GM18909 (cell line): Measurements from ENCODE around the gene MAP7D3.
"Not testable (repeated sequence)": the region's sequence is repeated elsewhere in the genome, so short reads cannot be mapped to it uniquely, and the experiment has no call there.

Source experiments
- ATAC-seq: cut with Tn5 transposase; IDR thresholded peaks from one replicate; pipeline ENCODE4 v1.9.1; 2021; ENCODE audit warnings: mild to moderate bottlenecking; ENCODE audit not compliant: unreplicated experiment, poor library complexity

MAP7D3 gene

DNA sequence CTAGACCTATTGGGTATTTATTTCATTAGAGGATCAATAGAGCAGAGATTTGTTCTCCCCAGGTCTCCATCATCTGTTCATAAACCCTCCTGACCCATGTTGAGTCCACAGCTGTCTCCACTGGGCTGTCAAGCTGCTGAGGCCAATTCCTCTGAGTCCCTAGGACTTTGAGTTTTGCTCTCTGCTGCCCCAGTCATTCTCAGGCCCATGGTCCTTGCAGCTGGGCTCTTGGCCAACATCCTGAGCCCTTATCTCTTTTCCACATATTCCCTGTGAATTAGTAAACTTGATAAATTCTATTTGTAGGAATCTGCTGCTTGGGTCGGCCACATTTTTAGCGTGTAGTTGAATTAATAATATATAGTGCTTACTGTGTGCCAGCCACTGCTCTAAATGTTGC, 62.0 kb downstream of the MAP7D3 start:
- no peak for ATAC-seq

DNA sequence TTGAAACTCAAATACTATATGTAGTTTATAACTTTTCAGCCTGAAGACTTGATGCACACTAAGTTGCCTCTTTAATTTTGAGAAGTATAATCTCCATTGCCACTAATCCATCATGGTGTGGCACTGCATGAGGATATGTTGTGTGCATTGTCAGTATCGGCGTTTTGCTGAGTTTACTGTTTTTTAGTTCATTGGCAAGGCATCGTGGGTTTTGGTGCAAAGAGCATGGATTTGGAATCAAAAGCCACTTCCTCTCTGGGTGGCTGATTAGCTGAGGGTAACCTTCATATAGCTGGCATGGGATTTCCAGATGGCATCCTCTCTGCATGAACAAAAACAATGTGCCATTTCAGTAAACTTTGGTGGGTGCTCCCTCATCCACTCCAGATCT, 65.2 kb downstream of the MAP7D3 start:
- no peak for ATAC-seq

DNA sequence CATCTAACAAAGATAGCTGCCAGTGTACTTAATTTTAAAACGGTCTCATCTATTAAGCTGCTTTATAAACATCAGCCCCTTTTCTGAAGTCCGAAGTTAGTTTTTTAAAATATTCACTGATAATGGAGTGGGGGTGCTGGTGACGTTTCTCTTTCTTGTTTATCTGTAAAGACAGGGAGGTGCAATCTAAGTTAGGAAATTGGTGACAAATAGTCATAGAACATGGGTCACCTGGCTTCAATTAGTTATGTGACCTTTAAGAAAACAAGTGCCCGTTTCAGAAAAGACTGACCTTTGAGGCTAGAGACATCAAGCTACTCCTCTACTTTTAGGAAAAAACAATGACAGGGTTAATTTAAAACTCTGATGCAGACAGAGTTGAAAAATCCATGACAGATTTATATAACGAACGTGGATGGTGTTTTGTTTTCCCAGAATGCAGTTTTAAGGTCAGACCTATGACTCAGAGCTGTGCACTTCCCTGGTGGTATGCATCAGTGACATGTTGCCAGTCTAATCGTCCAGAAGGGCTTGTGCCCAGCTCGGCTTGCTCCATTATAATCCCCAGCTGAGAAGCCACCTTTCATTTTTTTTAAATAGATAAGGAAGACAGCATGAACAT, 65.7 kb downstream of the MAP7D3 start:
- no peak for ATAC-seq

DNA sequence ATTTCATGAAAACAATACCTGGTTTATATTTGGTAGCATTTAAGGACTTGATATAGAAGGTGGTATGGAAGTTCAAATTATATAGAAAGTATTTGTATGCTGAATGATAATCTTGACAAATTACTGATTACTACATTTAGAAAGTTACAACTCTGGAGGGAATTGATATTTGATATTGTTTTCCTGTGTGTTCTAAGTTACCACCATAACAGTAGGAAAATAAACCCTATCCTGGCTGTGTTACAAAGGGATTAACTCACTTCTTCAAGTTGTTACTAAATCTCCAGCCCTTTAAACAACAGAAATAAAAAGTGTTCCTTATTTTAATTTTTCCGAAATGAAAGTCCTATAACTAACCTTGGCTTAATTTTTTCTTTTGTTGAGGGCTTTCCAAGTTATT, 67.3 kb downstream of the MAP7D3 start:
- ATAC-seq: no peak

DNA sequence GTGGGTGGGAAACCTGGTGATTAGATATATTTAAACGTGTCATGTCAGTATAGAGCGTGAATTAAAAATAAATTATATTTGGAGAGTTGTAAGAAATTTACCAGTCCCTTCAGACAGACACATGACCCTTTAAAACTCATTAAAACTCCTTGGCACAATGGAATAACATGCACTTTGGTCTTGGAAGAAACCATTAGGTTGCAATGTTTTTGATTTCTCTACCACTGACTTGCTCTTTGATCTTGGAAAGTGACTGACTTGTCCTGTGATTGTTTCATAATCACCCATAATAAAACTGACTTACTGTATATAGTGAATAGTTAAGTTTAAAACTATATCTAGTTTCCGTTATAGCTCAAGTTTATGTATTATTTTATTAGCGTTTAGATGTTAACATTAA, 68.0 kb downstream of the MAP7D3 start:
- ATAC-seq: no peak

DNA sequence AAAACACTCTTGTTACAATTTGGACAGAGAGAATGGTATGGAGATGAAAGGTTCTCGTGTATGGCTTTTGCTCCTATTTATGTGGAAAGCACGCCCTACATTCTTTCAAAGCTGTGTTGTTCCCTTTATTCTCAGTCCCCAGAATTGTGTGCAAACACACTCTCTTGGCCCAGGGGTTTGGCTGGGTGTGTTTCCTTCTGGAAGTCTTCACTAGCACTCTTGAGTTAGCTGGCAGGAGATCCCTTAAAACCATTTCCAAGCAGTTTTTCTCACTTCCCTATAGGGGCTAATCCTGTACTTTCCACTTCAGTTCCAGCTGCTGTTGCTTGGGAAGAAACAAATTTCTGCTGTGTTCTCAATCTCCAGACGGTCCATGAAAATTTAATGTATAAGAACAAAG, 68.8 kb downstream of the MAP7D3 start:
- no peak for ATAC-seq

DNA sequence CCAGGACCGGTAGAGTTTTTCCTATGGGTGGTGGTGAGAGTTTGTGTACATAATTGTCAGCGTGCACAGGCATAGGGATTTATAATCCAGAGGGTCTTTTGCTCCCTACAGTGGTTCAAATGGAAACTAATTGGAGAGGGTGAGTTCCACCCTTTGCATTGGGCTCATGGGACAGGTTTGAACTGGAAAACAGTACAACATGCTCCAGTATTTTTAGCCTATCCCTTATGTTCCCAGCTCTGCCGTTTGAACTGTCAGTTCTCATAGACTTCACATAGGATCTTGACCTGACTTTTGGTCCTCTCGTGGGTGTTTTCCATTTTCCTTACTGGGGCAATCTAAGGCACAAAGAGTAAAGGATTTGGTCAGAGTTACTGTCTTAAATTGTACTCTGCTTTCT, 72.1 kb downstream of the MAP7D3 start:
- ATAC-seq: no peak

DNA sequence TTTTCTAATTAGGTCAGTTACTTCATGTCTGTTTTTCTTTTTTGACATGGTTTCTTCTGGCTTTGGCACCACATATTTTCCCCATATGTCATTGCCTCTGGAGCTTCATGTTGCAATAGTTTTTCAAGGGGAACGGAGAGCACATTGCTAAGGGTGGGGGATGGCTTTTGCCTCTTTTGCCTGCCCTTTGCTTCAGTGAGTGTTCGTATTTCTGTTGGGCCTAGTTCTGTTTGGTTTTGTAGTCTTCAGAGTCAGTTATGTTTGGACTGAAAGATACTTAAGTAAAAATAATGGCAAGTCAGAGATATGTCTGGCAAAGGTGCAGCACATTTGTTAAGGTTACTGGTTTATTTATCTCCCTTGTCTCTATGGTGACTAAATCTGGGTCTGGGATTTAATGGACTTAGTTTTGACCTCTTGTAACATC, 74.8 kb downstream of the MAP7D3 start:
- no peak for ATAC-seq

DNA sequence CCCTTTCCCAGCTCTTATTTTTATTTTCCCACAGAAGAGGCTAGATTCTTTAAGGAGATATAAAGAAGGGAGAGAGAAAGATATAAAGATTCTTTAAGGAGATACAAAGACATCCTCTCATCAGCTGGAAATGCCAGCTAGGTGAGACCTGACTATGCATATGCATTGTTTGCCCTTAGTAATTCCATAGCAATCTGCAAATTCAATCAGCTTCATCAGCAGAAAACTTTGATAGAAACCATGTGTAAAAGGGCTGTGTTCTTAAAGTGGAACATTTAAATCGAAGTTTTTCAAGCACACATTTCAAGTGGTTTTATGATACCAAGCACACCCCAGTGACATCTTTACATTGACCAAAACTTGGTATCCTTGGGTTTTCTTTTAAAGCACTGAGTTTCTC, 79.8 kb downstream of the MAP7D3 start:
- ATAC-seq: no peak

DNA sequence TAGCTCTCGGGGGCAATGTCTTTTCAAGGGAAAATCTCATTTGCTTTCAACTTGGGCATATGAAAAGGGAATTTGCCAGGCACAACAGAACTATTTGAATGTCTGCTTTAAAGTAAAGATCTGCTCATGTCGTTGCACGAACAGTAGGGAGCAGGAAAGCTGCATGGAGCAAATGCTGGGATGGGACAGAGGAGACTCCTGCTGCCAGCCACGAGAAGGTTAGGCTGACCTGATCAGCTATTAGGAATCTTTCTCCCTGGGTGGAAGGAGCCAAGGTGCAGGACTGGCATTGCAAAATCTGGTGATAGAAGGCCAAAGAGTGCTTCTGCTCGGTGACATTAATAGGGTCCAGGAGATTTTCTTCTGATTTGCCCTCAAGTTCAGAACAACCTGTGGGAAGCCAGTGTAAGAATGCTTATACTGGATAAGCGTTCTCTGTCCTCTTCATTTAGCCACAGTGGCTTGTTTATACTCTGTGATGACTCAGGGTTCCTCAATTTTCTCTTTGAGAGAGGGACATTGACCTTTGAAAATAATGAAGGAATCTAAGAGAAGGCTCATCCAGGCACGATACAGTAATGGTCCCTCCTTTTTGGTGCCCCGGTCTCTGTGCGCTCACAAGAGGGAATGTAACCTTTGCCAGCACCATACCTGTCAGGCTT, 80.9 kb downstream of the MAP7D3 start:
- ATAC-seq: no peak

DNA sequence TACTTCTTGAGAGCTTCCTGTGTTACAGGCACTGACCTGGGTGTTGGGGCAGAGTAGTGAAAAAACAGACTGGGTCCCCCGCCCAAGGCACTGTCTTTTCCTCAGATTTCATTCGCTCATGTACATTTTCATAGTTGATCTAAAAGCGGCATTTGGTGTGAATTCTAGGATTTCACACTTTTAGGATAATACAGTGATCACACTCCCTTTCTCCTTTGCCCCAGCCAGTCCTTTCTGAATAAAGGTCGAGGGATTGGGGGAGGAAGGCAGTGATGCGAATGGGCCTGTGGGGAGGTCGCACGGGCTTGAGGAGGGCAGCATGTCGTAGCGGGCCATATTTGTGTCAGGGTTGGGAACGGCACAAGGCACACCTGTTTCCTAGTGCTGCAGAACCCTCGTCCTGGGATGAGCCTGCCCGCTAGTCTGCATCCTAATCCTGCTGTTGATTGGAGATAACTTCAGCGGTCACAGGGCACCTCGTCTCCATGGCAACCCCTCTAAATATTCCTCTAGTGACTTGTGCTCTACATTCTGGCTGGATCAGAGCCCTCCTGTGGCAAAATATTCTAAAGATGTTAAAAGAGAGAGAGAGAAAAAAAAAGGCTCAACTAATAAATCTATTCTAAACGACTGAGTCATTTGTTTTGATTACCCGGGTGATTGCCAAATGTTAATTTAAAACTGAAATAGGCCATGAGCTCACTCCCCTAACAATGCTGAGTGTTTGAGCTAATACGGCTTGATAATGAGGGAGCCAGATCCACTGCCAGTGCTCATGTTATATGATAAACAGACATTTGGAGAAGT, 82.1 kb downstream of the MAP7D3 start:
- ATAC-seq: no peak

DNA sequence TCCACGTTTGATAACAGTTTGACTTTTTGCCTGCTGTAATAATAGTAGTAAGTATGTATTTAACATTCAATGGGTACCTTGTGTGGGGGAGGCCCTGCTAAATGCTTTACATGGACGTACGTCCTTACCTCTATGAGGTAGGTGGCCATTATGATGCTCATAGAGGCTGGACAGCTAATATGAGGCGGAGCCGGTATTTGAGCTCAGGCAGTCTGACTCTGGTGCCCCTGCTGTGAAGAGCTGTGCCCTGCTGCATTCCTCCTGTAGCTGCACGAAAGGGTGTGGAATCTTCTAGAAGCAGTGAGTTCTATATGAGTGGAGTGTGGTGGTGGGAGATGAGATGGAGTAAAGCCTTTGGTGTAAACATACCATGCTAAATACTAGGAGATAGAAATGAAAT, 83.2 kb downstream of the MAP7D3 start:
- ATAC-seq: not testable (repeated sequence)

DNA sequence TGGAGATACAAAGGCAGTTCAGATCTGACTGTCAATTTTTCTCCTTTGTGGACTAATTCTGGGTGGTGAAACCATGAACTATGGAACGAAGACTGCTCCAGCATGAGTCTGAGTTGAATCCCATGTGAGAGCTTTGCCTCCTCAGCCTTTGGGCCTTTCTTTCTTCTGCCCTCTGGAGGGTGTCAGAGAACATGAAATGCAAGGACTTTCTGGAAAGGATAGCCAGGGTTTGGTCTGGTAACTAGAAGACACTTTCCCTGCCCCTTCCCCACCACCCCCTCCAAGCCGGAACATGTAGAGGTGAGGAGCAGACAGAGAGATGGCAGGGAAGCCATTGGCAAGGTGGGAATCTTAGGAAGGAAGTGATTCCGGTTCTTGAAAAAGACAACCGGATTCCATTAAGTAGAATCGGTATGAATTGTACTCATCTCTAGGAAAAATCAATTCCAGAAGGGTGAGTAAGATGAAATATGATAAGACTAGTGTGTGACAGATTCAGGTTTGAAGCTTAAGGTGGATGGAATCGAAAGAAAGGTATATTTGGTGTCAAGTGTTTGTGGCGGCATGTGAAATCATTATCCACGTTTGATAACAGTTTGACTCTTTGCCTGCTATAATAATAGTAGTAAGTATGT, 84.9 kb downstream of the MAP7D3 start:
- ATAC-seq: no peak

DNA sequence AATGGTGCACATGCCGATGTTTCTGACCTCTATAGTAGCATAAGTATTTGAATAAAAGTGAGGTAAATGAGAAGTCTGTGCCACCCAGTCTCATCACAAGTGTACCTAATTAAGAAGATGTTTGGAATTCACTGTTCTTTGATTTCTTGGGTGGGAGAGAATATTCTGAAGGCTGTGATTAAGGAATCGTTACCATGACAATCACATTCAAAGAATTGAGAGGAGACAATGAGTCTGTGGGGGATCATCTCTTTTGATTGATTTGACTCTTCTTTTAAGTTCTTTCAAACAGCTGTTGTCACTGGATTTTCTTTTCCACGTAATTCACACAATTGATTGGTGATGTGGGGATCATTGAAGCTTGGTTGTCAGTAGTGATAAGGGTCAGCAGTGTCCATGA, 85.8 kb downstream of the MAP7D3 start:
- ATAC-seq: no peak

DNA sequence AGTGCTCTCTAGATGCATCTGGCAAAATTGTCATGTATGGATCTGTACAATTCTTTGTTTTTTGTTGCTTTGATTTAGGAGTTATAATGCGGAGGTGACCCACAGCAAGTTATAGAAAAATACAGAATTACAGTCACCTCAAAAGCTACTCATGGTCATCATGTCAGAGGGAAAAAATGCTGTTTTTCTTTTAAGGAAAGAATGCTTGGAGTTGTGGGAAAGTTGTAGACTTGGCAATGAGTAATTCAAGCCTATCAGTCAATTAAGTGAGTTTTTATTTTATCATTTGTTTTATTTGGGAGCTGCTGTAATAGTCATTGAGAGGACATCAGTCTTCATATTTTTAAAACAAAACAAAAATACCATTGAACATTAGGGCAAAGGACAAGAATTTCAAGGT, 87.5 kb downstream of the MAP7D3 start:
- ATAC-seq: no peak
